ENCODE measurements around the gene ADPRH.

Gene ADPRH

GRCh38 chr3:119598410-119599098, 19.3 kb downstream of the ADPRH start:
- DNase-seq = no peak

GRCh38 chr3:119599558-119600174, 20.4 kb downstream of the ADPRH start:
- no peak for DNase-seq

GRCh38 chr3:119600732-119601131, 21.4 kb downstream of the ADPRH start:
- DNase-seq = no peak

- no peak for DNase-seq
Measured at GRCh38 chr3:119601154-119601553, 21.9 kb downstream of the ADPRH start.

- DNase-seq = no peak
Measured at GRCh38 chr3:119602676-119603075, 23.4 kb downstream of the ADPRH start.

- no peak for DNase-seq
Measured at GRCh38 chr3:119604878-119605277, 25.6 kb downstream of the ADPRH start.

DNA sequence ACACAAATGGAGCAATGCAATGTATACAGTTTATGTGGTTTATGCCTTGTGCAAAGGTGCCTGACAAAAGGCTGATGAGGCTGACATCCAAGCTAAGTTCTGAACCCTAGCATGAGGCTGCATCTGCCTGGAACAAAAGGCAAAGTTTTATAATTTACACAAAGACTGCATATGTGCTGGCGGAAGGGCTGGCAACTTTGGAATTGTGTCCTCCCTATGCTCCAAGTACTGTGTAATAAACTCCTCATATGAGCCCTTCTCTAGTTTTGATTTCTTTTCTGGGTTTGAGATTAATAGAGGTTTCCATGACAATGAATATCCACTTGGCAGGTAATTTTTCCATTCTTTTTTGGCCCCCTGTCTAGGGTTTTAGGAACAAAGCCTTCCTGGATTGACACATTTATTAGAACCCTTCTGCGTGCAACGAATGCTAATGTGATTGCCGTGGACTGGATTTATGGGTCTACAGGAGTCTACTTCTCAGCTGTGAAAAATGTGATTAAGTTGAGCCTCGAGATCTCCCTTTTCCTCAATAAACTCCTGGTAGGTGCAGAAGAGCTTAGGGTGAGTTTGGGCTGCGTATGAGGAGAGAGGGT, 29.2 kb downstream of the ADPRH start:
- DNase-seq = no peak

GRCh38 chr3:119609301-119609700, 30.0 kb downstream of the ADPRH start:
- no peak for DNase-seq

- no peak for DNase-seq
Measured at GRCh38 chr3:119611664-119612063, 32.4 kb downstream of the ADPRH start.

- DNase-seq = no peak
Measured at GRCh38 chr3:119613201-119613600, 33.9 kb downstream of the ADPRH start.

DNA sequence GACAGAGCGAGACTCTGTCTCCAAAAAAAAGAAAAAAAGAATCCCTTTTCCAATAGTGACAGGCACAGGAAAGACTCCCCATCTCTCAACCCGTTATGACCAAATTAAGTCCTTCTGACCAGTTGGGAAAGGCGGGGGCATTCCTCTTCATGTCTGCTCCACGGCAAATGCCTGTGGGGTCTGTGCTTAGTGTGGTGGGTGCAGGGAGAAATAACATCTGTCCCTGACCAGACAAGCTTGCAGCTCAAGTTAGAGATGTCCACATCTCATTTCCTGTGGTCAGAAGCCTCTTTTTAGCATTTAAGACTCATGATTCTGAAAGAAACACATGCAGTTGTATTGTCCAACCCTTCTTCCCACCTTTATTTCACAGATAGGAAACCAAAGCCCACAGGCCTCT, 34.6 kb downstream of the ADPRH start:
- no peak for DNase-seq

GRCh38 chr3:119616056-119616455, 36.8 kb downstream of the ADPRH start:
- DNase-seq = no peak

DNA sequence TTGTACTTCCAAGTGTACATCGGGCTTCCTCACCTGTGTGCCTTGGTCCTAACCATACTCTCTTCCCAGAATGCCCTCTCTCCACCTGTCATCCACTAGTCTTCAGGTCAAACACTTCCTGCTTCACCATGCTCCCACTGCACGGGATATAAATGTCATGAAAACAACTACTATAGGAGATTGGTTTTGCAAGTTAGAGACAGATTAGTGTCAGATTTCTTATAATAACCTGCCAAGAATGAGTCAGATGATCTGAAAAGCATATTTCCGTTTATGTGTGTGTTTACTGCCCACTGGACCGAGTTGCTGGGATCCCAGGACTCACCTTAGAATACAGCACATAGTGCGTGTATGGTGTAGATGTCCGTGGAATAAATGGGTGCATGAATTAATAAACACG, 39.8 kb downstream of the ADPRH start:
- no peak for DNase-seq

DNA sequence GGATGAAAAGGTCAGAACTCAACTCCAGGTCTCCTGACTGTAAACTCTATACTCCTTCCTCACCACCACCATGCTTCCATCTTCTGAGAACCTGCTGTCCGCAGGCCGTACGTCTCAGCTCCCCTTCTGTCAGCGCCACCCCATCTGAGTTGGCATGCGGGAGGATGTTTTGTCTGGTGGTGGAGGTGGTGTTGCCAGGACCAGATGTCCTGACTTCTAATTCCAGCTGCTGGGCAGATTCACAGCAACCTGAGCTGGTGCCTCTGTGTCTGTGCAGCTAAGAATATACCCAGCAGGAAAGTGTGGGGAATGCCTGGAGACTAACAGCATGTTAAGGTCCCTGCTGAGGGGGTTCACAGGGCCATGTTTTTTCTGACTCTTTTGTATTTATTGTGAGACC, 41.6 kb downstream of the ADPRH start:
- DNase-seq = no peak

GRCh38 chr3:119624002-119624720, 44.9 kb downstream of the ADPRH start:
- no peak for DNase-seq

DNA sequence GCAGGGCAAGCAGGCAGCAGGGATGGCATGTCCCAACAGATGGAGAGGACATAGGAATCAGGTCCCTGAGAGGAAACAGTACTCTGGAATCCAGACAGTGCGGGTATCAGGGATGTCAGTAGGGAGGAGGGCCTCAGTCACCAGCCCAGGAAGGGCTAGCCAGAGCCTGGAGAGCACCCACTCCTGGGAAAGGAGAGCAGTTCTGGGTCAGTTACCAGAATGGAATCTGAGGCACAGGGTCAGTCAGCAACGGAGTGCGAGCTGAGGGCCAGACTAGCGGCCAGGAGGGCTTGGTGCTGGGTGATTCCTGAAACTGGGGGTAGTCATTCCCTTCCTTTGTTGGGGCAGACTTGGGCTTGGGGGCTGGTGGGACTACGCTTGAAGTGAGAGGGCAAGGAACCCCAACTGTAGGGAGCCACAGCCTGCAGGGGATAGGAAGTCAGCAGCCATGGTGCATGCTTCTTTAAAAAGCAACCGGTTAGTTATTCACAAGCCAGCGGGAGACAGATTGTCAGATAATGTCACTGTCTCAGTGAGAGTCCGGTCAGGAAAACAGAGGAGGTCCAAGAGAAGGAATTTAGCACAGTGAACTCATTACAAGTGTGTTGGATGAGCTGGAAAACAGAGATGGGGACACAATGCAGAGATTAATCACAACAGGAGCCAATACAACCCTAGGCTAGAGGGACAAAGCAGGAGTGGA, 46.3 kb downstream of the ADPRH start:
- DNase-seq = no peak

- no peak for DNase-seq
Measured at GRCh38 chr3:119626196-119626595, 46.9 kb downstream of the ADPRH start.

GRCh38 chr3:119627461-119627860, 48.2 kb downstream of the ADPRH start:
- no peak for DNase-seq

- DNase-seq = no peak
Measured at GRCh38 chr3:119628390-119628789, 49.1 kb downstream of the ADPRH start.

GRCh38 chr3:119628816-119629445, 49.6 kb downstream of the ADPRH start:
- no peak for DNase-seq

DNA sequence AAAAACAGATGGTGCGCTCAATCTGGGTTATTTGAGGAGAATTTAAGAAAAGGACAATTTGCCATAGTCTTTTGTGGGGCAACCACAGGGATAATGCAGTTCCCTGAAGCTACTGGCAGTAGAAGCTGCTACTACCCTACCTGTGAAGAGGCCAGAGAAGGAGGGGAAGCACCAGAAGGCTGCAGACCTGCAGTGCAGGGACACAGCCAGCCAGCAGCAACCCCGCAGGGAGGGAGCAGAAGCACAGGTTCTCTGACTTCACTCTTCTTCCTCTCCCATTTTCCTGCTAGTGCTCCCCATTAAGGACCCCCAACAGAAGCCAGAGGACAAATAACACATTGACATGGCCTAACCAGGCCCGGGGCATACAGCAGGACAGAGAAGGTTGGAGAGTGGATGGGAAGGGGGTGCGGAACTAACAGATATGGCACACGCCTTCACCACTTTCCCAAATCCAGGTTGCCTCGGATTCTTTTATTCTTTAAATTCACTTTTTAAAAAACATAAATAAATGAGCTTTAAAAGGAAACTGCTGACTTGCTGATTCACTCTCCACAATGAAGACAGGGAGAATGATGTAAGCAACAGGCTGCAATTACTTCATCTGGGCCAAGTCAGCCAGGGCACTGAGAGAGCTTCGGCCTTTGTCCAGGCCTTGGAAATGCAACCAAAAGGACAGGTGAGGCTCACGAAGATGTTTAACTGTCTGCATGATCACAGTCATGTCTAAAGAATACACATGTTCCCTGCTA, 51.0 kb downstream of the ADPRH start:
- no peak for DNase-seq

DNA sequence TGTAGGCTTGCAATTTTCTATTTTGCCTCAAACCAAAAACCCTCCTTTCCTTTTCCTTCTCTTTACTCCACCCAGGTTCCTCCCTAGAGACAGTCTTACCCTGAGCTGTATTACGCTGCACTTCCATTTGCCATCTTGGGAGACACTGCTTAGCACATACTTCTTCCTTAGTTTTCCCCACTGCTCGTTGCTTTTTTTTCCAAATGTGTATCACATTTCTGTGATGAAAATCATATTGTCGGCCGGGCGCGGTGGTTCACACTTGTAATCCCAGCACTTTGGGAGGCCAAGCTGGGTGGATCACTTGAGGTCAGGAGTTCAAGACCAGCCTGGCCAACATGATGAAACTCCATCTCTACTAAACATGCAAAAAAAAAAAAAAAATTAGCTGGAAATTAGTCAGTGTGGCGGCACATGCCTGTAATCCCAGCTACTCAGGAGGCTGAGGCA, 51.6 kb downstream of the ADPRH start:
- DNase-seq = no peak
